Limb (tissue), 2 donors: ENCODE results near the gene CALD1.
A peak's percentile ranks its signal among the peaks of the same experiment; 100 is the strongest.

Experiments used
- DNase-seq, 2 donors: peaks; one replicate each; pipeline ENCODE4 v3.0.0-alpha.2; 2016; ENCODE audit errors: extremely low spot score in 2 of 2

CALD1 gene

DNA sequence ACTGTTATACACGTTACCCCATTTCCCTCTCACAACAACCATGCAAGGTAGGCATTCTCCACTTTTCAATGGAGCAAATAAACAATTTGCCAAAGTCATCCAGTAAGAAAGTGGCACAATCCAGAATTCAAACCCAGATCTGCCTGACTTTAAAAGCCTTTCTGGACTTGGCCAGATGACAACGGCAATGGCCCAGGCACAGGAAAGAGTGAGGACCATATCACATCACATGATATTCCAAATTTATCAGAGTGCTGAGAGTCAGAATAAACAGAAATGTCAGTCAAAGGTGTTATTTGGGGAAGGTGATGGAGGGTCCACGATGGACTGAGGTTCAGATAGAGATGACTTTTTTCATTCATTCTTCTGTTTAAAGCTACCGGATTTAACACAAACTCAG, 48.0 kb downstream of the CALD1 start:
- DNase-seq = no peak

DNA sequence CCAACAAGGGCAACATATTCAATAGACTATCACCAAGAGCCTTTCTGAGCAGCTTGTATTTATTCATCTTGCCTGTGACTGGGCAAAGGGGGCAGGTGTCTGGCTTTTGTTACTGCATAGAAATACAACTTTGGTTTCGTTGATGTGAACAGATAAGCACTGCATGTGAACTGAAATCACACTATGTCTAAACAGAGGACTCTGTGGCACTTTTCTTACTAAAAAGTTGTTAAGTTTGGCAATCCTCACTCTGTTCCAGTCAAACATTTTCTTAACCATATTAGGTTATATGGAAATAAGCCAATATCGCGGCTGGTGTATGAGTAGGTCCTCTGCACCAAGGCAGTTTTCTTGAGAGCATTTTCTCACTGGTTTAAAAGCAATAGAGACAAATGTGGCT, 48.5 kb downstream of the CALD1 start:
- no peak for DNase-seq

- no peak for DNase-seq
These were observed 48.9 kb downstream of the CALD1 start for GRCh38 chr7:134828361-134828760.

GRCh38 chr7:134829380-134829986, 50.0 kb downstream of the CALD1 start:
- no peak for DNase-seq

- DNase-seq = no peak
These were observed 52.4 kb downstream of the CALD1 start for GRCh38 chr7:134831862-134832261.

DNA sequence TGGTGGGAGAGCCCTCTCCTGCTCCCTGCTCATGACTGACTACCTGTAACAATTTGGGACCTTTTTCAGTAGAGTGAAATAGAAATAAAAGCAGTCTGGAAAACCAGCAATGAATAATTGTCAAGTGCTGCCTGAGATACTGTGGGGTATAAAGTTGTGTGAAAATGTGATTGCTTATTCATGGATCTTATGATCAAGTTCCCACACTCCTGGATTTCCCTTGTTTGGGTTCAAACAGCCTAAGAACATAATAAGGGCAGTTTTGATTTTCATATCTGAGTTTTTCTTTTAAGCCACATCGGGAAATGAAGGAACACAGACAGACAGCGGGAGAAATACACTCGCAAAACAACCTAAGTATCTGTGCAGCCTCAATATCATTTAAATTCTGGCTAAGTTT, 52.9 kb downstream of the CALD1 start:
- no peak for DNase-seq

GRCh38 chr7:134834689-134835462, 55.4 kb downstream of the CALD1 start:
- no peak for DNase-seq

DNA sequence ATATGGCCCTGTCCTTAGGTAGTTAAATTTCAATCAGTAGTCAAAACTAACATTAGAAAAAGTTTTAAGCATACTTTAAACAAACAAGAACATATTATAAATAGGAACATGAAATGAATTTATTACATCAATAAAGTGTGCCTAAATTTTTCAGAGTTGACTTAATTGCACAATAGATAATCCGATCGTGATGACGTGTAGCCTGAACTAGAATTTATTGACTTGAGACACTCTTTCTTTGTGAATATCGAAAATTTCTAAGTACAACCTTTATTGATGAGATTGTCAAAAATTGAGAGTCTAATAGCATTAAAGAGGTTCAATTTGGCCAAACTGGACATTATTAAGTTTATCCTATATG, 56.0 kb downstream of the CALD1 start:
- no peak for DNase-seq

GRCh38 chr7:134836447-134836846, 57.0 kb downstream of the CALD1 start:
- DNase-seq = no peak

GRCh38 chr7:134839298-134839697, 59.9 kb downstream of the CALD1 start:
- no peak for DNase-seq

GRCh38 chr7:134842062-134842461, 62.6 kb downstream of the CALD1 start:
- no peak for DNase-seq

- no peak for DNase-seq
These were observed 63.5 kb downstream of the CALD1 start for GRCh38 chr7:134842886-134843430.

DNA sequence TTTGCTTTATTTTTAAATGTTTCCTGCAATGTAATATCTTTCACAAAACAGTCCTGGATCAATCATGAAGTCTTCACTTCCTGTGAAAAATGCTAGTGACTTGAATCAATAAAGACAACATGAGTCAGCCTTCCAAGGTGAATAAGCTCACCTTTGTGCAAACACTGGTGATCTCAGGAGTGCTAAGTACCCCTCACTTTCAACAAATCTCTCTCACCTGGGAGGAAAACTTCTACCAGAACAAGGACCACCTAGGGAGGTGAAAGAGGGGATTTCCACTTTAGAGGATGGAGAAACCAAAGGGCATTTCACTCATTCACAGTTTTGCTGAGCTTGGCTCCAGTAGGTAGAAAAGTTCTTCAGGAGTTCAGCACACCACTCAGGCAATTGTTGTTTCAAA, 64.8 kb downstream of the CALD1 start:
- no peak for DNase-seq

DNA sequence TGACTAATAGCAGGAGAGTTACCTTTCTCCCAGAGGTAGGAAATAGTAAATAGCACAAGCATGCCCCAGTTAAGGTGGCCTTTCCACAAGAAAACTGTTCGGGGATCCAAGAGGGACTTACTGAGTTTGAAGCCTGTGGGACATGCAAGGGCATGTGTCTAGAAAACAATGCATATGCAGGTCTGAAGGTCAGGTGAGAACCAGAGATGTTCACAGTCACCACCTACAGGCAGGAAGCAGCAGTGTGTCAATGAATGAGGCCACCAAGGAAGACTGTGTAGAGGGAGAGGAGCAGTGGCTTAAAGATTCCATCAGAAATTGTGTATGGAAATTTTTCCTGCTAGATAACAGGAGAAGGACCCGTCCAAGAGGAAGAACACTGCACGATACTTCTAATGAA, 66.0 kb downstream of the CALD1 start:
- DNase-seq = no peak

GRCh38 chr7:134847851-134848588, 68.6 kb downstream of the CALD1 start:
- no peak for DNase-seq

DNA sequence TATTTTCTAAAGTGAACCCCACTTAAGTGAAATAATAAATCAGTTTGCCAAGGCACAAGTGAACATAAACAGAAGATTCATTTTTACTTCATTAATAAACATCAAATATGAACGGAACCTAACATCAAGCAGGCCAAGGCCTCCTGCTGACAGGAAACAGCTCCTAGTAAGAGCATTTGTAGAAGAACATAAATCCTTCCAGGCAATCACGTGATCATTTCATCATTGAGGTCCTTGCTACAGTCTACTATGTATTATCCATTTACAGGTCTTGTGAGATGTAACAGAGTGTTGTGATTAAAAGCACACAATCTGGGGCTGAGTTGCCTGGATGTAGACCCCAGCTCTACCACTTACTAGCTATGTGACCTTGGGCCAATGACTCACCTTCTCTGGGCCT, 70.6 kb downstream of the CALD1 start:
- no peak for DNase-seq

GRCh38 chr7:134851141-134851540, 71.7 kb downstream of the CALD1 start:
- no peak for DNase-seq

DNA sequence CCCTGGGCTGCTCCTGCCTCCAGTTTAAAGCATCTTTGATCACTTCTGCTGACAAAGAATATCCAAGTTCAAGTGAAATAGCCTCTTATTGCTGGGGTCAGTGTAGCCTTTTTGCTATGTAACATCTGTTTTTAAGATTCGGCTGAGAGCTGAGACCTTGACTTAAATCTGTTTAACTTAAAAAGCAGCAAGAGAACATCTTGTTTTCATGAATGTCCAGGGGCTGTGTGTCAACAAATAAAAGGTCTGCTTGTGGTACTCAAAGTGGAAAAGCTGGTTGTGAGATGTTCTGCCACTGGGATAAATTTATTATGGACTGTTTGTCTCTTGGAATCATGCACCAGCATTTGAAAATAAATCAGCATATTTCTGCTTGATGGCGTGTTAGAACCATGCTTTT, 73.2 kb downstream of the CALD1 start:
- DNase-seq = no peak

DNA sequence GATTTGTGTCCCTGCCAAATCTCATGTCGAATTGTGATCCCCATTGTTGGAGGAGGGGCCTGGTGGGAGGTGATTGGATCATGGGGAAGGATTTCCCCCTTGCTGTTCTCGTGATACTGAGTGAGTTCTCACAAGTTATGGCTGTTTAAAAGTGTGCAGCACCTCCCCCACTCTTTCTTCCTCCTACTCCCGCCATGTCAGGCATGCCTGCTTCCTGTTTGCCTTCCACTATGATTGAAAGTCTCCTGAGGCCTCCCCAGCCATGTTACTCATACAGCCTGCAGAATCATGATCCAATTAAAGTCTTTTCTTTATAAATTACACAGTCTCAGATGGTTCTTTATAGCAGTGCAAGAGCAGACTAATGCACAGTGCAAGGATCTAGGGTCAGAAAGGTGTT, 75.4 kb downstream of the CALD1 start:
- DNase-seq = no peak

DNA sequence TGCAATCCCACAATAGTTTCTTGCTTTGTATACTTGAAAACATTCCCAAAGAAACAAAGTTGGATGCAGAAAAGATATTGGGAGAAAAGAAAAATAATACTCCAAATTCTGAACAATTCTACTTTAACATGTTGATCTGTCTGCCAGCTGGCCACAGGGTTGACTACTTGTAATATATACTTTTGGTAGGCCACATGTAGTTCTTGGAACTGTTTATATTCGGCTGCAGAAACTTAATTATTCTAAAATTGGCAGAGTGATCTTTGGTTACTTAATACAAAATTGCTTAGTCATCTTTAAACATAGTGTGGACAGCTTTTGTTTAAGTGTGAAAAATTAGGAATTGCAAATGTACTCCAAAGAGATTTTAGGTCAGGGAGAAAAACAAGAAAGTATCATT, 76.0 kb downstream of the CALD1 start:
- peak in 1 of 2 donors; percentile 52 for DNase-seq

- peak in 1 of 2 donors; percentile 44 for DNase-seq
These were observed 76.7 kb downstream of the CALD1 start for GRCh38 chr7:134856091-134856490.

DNA sequence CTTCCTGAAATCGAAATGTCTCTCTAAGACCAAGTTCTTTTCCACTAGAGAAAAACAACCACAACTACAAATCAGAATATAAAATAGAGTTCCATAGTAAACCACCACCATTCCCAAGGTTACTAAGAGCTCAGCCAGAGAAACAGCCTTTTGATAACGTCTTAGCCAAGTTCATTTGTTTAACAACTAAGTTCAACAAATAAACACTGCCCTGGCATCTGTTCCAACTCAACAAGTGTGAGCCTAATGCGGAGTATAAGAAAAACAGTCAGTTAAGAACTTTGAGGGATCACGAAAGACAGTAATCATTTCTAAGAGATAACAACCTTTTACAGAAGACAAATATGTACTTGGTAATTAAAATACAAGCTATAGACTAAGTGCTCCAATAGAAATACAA, 77.3 kb downstream of the CALD1 start:
- no peak for DNase-seq
